SK-N-SH (cell line): ENCODE measurements around the gene TMEM62. TPM values are rescaled to one million over a fixed set of nuclear protein-coding genes. Genes with fewer than 3 reads are reported as not detected.

Source experiments
- CTCF ChIA-PET: fragments of 300-600, 350-600 bp; formaldehyde crosslinking; extraction: SDS; loops from one replicate; lab custom pipeline; 2021; lab: Yijun Ruan, JAX
- POLR2A ChIA-PET: fragments of 350-600 bp; sonication (Branson Sonifier 250); formaldehyde crosslinking; extraction: SDS; loops from one replicate; lab custom pipeline; 2020; ENCODE audit warnings: antibody characterized with exemption, inconsistent platforms; lab: Yijun Ruan, JAX
- DNase-seq: peaks from one replicate; pipeline ENCODE4 v3.0.0; 2012
- H2AFZ ChIP-seq: fragments of 200-600 bp; sonication (generic); 2 replicates; pipeline ENCODE4 v1.8.1; 2016; ENCODE audit warnings: antibody characterized with exemption, mild to moderate bottlenecking, low read depth
- H3F3A ChIP-seq: fragments of 200-600 bp; sonication (generic); replicated peaks from 2 replicates; pipeline ENCODE3; 2016; ENCODE audit warnings: antibody characterized with exemption, mild to moderate bottlenecking; ENCODE audit not compliant: insufficient read depth
- H3K27ac ChIP-seq, 2 experiments: fragments of 200-500 bp in 1 of 2; fragments of 200-600 bp in 1 of 2; sonication (Bioruptor generic) in 1 of 2; sonication (generic), shearing (Covaris generic) in 1 of 2; 2 replicates each; pipeline versions ENCODE4 v1.5.1 to v1.6.1; 2014 to 2016; ENCODE audit warnings: low read depth in 2 of 2, inconsistent platforms in 1 of 2, low read length in 1 of 2, mild to moderate bottlenecking in 1 of 2, mixed read lengths in 1 of 2
- H3K27me3 ChIP-seq: fragments of 200-600 bp; sonication (generic), shearing (Covaris generic); 2 replicates; pipeline ENCODE4 v1.6.1; 2016; ENCODE audit warnings: mixed run types; ENCODE audit not compliant: insufficient read depth
- H3K36me3 ChIP-seq, 2 experiments: fragments of 200-500 bp in 1 of 2; fragments of 200-600 bp in 1 of 2; sonication (Bioruptor generic) in 1 of 2; sonication (generic) in 1 of 2; replicated peaks in 1 of 2; 2 replicates each; pipeline versions ENCODE3 to v1.5.1; 2014 to 2016; ENCODE audit warnings: low read length in 1 of 2, mild to moderate bottlenecking in 1 of 2; ENCODE audit not compliant: insufficient read depth in 2 of 2, control insufficient read depth in 1 of 2
- H3K4me1 ChIP-seq, 2 experiments: fragments of 200-500 bp in 1 of 2; fragments of 200-600 bp in 1 of 2; sonication (Bioruptor generic) in 1 of 2; sonication (generic), shearing (Covaris generic) in 1 of 2; 2 replicates each; pipeline versions ENCODE4 v1.5.1 to v1.6.1; 2014 to 2016; ENCODE audit warnings: low read depth in 1 of 2, low read length in 1 of 2, mixed run types in 1 of 2; ENCODE audit not compliant: insufficient read depth in 2 of 2, control insufficient read depth in 1 of 2
- H3K4me2 ChIP-seq: fragments of 200-600 bp; sonication (generic), shearing (Covaris generic); 2 replicates; pipeline ENCODE4 v1.6.1; 2017; ENCODE audit warnings: mixed run types
- H3K4me3 ChIP-seq, 2 experiments: fragments of 200-500 bp in 1 of 2; fragments of 200-600 bp in 1 of 2; sonication (Bioruptor generic) in 1 of 2; sonication (generic), shearing (Covaris generic) in 1 of 2; 2 replicates each; pipeline versions ENCODE4 v1.5.1 to v1.8.1; 2014 to 2016; ENCODE audit warnings: low read depth in 2 of 2, inconsistent platforms in 1 of 2, low read length in 1 of 2, mild to moderate bottlenecking in 1 of 2, mixed read lengths in 1 of 2, moderate library complexity in 1 of 2
- H3K79me2 ChIP-seq: fragments of 200-600 bp; sonication (generic); 2 replicates; pipeline ENCODE4 v1.8.1; 2017; ENCODE audit warnings: mild to moderate bottlenecking; ENCODE audit not compliant: insufficient read depth
- H3K9ac ChIP-seq: fragments of 200-600 bp; sonication (generic); 2 replicates; pipeline ENCODE4 v1.6.1; 2017; ENCODE audit warnings: mixed run types
- H3K9me2 ChIP-seq: fragments of 200-600 bp; sonication (generic); 2 replicates; pipeline ENCODE4 v1.6.1; 2017; ENCODE audit warnings: mixed run types
- H3K9me3 ChIP-seq: fragments of 200-600 bp; sonication (generic); 2 replicates; pipeline ENCODE4 v1.6.1; 2017; ENCODE audit warnings: mixed run types, mild to moderate bottlenecking, moderate library complexity
- H4K20me1 ChIP-seq: fragments of 200-600 bp; sonication (generic); 2 replicates; pipeline ENCODE4 v1.6.1; 2017; ENCODE audit warnings: mild to moderate bottlenecking, mixed run types; ENCODE audit not compliant: insufficient read depth
- EP300 ChIP-seq, 2 experiments: IDR thresholded peaks; 2 replicates each; pipeline versions ENCODE4 v1.4.0 to v1.6.1; 2012; ENCODE audit warnings: borderline replicate concordance in 1 of 2, low read depth in 1 of 2, low read length in 1 of 2
- FOSL2 ChIP-seq: IDR thresholded peaks from 2 replicates; pipeline ENCODE4 v1.4.0; 2012; ENCODE audit warnings: low read depth, mild to moderate bottlenecking, moderate library complexity, borderline replicate concordance
- FOXJ3 ChIP-seq: sonication (generic); formaldehyde crosslinking; IDR thresholded peaks from 2 replicates; pipeline ENCODE4 v1.5.1; 2020; ENCODE audit warnings: mild to moderate bottlenecking, missing genetic modification reagents
- FOXM1 ChIP-seq: IDR thresholded peaks from 2 replicates; pipeline ENCODE4 v1.4.0; 2012; ENCODE audit warnings: low read depth, mild to moderate bottlenecking
- NFIC ChIP-seq: IDR thresholded peaks from 2 replicates; pipeline ENCODE4 v1.4.0; 2012; ENCODE audit warnings: borderline replicate concordance
- NRF1 ChIP-seq: IDR thresholded peaks from 2 replicates; pipeline ENCODE4 v1.6.1; 2012; ENCODE audit warnings: low read depth, mild to moderate bottlenecking, low read length
- POLR2AphosphoS5 ChIP-seq: IDR thresholded peaks from 2 replicates; pipeline ENCODE4 v1.6.1; 2012; ENCODE audit warnings: low read depth, low read length
- RAD21 ChIP-seq: IDR thresholded peaks from 2 replicates; pipeline ENCODE4 v1.6.1; 2012; ENCODE audit warnings: mild to moderate bottlenecking, low read length
- RCOR1 ChIP-seq: fragments of 150-350 bp; IDR thresholded peaks from 2 replicates; pipeline ENCODE4 v1.6.1; 2017; ENCODE audit warnings: antibody characterized with exemption, low read length
- SIN3A ChIP-seq: IDR thresholded peaks from 2 replicates; pipeline ENCODE4 v1.6.1; 2012; ENCODE audit warnings: low read depth, mild to moderate bottlenecking, low read length, moderate library complexity, borderline replicate concordance
- SMC3 ChIP-seq: IDR thresholded peaks from 2 replicates; pipeline ENCODE4 v1.6.1; 2012; ENCODE audit warnings: low read depth, low read length, improper control_type of control experiment
- TCF12 ChIP-seq: IDR thresholded peaks from 2 replicates; pipeline ENCODE4 v1.4.0; 2012
- YY1 ChIP-seq: IDR thresholded peaks from 2 replicates; pipeline ENCODE4 v1.4.0; 2012; ENCODE audit warnings: low read depth, mild to moderate bottlenecking
- WGBS: methylation state at CpG from one replicate; pipeline ENCODE4 v1.1.6; 2017; ENCODE audit warnings: low lambda C conversion rate; 5-methylcytosine and 5-hydroxymethylcytosine counted together
- polyA plus RNA-seq, 3 experiments: library from polyadenylated mRNA; depleted of rRNA; stranded (reverse); fragments of >200 nt; gene quantifications; 2 replicates each; pipeline ENCODE4 v1.2.3, GENCODE V29; 2012
- TF ChIP-seq, protein P1 (sequence below): fragments of 200-600 bp; sonication (generic); IDR thresholded peaks from 2 replicates; pipeline ENCODE4 v1.6.1; 2017; ENCODE audit warnings: antibody characterized with exemption, mild to moderate bottlenecking, moderate library complexity
- TF ChIP-seq, protein P2 (sequence below): fragments of 150-350 bp; IDR thresholded peaks from 2 replicates; pipeline ENCODE4 v1.6.1; 2017; ENCODE audit warnings: antibody characterized with exemption, low read length, low read depth, borderline replicate concordance
- TF ChIP-seq, protein P3 (sequence below): IDR thresholded peaks from 2 replicates; pipeline ENCODE4 v1.6.1; 2012; ENCODE audit warnings: mild to moderate bottlenecking, low read depth, low read length, moderate library complexity
- TF ChIP-seq, protein P4 (sequence below): IDR thresholded peaks from 2 replicates; pipeline ENCODE4 v1.4.0; 2012; ENCODE audit warnings: low read depth
- TF ChIP-seq, protein P5 (sequence below): IDR thresholded peaks from 2 replicates; pipeline ENCODE4; 2012

The TMEM62 gene
- polyA plus RNA-seq, 1 of the 3 experiments (the other 2 are of a cell fraction), result 3.3 TPM

DNA sequence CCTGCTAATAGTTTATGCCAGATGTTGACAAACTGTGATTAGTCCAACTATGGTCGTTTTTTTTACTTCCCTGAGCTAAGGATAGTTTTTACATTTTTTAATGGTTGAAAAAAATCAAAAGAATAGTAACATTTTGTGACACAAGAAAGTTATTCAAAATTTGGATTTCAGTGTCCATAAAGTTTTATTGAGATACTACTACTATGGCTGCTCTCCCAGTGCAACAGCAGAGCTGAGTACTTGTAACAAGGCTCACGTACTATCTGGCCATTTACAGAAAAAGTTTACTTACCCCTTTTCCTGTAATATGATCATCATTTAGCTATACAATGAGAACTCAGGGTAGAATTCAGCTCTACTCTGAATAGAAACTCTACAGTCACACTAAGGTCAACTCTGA is 11.5 kb upstream of the TMEM62 start:
- no peaks in the 10 kb centered on the region for H3K9me3 ChIP-seq
- no peaks in the 10 kb centered on the region for H3F3A ChIP-seq
- H3K4me3 ChIP-seq, result no peak overlapping the region
- ChIA-PET CTCF (interaction anchor here (1.7 kb wide), 1 partner anchor 12 kb away, joined by 4 read pairs; the partner anchor contains the start of gene TMEM62), POLR2A (no interaction called here)
- no peaks in the 10 kb centered on the region for H3K79me2 ChIP-seq
- peaks cover 0 to 3% of the 10 kb centered on the region in 2 experiments; a peak in 1 of 4 replicates for H3K4me1 ChIP-seq
- TF ChIP-seq YY1, result no peak
- no peak overlapping the region for H3K9ac ChIP-seq
- H3K27me3 ChIP-seq, result no peaks in the 10 kb centered on the region
- H3K36me3 ChIP-seq, result no peaks in the 10 kb centered on the region
- no peak for DNase-seq
- 59% methylated on average over 2 of the region's 2 CpGs for WGBS
- H4K20me1 ChIP-seq, result no peaks in the 10 kb centered on the region
- H3K4me2 ChIP-seq, result no peak overlapping the region
- H3K27ac ChIP-seq, result no peak overlapping the region
- H2AFZ ChIP-seq, result no peak overlapping the region
- H3K9me2 ChIP-seq, result no peaks in the 10 kb centered on the region

DNA sequence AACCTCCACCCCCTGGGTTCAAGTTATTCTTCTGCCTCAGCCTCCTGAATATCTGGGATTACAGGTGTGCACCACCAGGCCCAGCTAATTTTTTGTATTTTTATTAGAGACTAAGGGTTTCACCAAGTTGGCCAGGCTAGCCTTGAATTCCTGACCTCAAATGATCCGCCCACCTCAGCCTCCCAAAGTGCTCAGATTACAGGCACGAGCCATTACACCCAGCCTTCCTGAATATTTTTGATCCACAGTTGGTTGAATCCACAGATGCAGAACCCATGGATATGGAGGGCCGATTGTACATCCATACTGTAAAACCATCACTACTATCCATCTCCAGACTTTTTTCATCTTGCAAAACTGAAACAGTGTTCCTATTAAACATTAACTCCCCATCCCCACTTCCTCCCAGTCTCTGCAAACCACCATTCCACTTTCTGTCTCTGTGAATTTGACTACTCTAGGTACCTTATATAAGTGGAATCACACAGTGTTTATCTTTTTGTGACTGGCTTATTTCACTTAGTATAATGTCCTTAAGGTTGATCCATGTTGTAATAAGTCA is 8.2 kb upstream of the TMEM62 start:
- Histone ChIP-seq H3K4me1 (peaks cover 0 to 3% of the 10 kb centered on the region in 2 experiments; a peak in 1 of 4 replicates), H3K36me3 (no peaks in the 10 kb centered on the region), H3K9me2 (no peaks in the 10 kb centered on the region), H3K4me3 (no peak overlapping the region), H3K9me3 (no peaks in the 10 kb centered on the region), H2AFZ (no peak overlapping the region), H3K9ac (no peak overlapping the region), H3K4me2 (no peak overlapping the region), H3K79me2 (no peaks in the 10 kb centered on the region), H3K27ac (no peak overlapping the region), H3F3A (no peaks in the 10 kb centered on the region), H3K27me3 (no peaks in the 10 kb centered on the region), H4K20me1 (no peaks in the 10 kb centered on the region)
- no peak for TF ChIP-seq NRF1
- TF ChIP-seq, protein P1, sequence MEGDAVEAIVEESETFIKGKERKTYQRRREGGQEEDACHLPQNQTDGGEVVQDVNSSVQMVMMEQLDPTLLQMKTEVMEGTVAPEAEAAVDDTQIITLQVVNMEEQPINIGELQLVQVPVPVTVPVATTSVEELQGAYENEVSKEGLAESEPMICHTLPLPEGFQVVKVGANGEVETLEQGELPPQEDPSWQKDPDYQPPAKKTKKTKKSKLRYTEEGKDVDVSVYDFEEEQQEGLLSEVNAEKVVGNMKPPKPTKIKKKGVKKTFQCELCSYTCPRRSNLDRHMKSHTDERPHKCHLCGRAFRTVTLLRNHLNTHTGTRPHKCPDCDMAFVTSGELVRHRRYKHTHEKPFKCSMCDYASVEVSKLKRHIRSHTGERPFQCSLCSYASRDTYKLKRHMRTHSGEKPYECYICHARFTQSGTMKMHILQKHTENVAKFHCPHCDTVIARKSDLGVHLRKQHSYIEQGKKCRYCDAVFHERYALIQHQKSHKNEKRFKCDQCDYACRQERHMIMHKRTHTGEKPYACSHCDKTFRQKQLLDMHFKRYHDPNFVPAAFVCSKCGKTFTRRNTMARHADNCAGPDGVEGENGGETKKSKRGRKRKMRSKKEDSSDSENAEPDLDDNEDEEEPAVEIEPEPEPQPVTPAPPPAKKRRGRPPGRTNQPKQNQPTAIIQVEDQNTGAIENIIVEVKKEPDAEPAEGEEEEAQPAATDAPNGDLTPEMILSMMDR, result no peak
- TF ChIP-seq RCOR1, result no peak
- TF ChIP-seq, protein P2, sequence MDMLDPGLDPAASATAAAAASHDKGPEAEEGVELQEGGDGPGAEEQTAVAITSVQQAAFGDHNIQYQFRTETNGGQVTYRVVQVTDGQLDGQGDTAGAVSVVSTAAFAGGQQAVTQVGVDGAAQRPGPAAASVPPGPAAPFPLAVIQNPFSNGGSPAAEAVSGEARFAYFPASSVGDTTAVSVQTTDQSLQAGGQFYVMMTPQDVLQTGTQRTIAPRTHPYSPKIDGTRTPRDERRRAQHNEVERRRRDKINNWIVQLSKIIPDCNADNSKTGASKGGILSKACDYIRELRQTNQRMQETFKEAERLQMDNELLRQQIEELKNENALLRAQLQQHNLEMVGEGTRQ, result no peak
- TF ChIP-seq NFIC, result no peak
- no peak for TF ChIP-seq RAD21
- TF ChIP-seq SIN3A, result no peak
- no peak for TF ChIP-seq POLR2AphosphoS5
- no peak for TF ChIP-seq TCF12
- TF ChIP-seq, protein P3, sequence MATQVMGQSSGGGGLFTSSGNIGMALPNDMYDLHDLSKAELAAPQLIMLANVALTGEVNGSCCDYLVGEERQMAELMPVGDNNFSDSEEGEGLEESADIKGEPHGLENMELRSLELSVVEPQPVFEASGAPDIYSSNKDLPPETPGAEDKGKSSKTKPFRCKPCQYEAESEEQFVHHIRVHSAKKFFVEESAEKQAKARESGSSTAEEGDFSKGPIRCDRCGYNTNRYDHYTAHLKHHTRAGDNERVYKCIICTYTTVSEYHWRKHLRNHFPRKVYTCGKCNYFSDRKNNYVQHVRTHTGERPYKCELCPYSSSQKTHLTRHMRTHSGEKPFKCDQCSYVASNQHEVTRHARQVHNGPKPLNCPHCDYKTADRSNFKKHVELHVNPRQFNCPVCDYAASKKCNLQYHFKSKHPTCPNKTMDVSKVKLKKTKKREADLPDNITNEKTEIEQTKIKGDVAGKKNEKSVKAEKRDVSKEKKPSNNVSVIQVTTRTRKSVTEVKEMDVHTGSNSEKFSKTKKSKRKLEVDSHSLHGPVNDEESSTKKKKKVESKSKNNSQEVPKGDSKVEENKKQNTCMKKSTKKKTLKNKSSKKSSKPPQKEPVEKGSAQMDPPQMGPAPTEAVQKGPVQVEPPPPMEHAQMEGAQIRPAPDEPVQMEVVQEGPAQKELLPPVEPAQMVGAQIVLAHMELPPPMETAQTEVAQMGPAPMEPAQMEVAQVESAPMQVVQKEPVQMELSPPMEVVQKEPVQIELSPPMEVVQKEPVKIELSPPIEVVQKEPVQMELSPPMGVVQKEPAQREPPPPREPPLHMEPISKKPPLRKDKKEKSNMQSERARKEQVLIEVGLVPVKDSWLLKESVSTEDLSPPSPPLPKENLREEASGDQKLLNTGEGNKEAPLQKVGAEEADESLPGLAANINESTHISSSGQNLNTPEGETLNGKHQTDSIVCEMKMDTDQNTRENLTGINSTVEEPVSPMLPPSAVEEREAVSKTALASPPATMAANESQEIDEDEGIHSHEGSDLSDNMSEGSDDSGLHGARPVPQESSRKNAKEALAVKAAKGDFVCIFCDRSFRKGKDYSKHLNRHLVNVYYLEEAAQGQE, result no peak
- TF ChIP-seq, protein P4, sequence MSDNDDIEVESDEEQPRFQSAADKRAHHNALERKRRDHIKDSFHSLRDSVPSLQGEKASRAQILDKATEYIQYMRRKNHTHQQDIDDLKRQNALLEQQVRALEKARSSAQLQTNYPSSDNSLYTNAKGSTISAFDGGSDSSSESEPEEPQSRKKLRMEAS, result no peak
- TF ChIP-seq SMC3, result no peak
- no peak for TF ChIP-seq FOXM1
- TF ChIP-seq YY1, result no peak
- no peak for TF ChIP-seq FOXJ3 (CRISPR knock-in tag)
- no peak for TF ChIP-seq EP300 (IDR thresholded peaks at IDR 0.05; ENCODE audit: borderline replicate concordance in 1 of 2, low read depth in 1 of 2, low read length in 1 of 2)
- TF ChIP-seq FOSL2, result no peak
- TF ChIP-seq, protein P5, sequence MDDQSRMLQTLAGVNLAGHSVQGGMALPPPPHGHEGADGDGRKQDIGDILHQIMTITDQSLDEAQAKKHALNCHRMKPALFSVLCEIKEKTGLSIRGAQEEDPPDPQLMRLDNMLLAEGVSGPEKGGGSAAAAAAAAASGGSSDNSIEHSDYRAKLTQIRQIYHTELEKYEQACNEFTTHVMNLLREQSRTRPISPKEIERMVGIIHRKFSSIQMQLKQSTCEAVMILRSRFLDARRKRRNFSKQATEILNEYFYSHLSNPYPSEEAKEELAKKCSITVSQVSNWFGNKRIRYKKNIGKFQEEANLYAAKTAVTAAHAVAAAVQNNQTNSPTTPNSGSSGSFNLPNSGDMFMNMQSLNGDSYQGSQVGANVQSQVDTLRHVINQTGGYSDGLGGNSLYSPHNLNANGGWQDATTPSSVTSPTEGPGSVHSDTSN, result no peak
- CTCF ChIA-PET, result interaction anchor here (0.8 kb wide), 1 partner anchor 108 kb away, joined by 3 read pairs; no protein-coding TSS in a partner anchor
- WGBS, result 71% methylated on average over 3 of the region's 3 CpGs
- no peak for DNase-seq
- POLR2A ChIA-PET, result no interaction called here
